ENCODE results near the gene ANKRD42.
A peak's percentile ranks its signal among the peaks of the same experiment; 100 is the strongest.
"Not testable (repeated sequence)": the region's sequence is repeated elsewhere in the genome, so short reads cannot be mapped to it uniquely, and the experiment has no call there.

Gene ANKRD42

DNA sequence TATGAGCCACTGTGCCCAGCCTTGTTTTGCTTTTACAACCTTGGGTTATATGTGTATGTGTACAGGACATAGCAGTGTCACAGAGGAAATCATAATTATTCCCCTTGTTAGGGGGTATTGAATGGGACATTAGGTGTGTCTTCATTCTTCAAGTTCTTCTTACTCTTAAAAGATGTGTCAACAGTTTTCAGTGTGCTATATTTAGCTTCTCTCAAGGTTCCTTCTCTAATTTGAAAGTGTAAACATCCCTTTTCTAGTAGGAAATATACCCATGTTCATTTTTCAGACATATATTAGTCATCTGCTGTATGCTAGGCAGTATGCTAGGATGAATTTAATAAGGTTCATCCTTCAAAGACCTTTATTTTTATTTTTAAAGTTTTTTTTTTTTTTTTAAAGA is 19.5 kb upstream of the ANKRD42 start:
- no peak for DNase-seq

DNA sequence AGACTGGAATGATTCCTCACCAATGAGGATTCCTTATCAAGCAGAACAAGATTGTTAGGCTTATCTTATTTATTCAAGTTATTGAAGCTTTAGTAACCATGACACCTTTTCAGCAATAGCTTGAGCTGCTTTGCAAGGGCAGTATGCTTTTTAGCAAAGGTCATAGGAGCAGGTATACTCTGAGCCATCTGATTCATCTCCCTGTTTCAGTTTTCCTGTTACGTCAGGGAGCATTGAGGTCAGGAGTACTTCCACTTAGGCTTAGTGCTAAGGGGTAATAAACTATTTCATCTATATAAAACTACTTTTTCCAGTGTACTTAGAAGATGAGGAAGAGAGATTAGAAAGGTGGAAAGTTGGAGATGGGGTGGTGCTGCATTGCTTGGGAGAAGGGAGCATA is 17.7 kb upstream of the ANKRD42 start:
- DNase-seq, result no peak

DNA sequence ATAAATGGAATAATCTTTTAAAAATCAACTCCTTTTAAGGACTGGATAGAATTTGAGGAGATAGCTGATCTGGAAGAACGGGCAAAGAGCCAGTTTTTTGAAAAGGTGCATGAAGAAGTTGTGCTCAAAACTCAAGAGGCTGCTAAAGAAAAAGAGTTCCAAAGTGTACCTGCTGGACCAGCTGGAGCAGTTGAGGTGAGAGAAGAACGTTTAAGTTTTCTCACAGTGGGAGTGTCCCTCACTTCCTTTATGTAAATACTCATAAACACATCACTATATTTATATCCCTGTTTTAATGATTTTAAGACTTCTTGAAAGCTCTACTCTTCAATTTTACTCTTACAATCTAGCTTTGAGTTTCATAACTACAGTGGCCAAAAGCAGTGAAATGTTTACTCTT is 11.7 kb upstream of the ANKRD42 start:
- no peak for DNase-seq

DNA sequence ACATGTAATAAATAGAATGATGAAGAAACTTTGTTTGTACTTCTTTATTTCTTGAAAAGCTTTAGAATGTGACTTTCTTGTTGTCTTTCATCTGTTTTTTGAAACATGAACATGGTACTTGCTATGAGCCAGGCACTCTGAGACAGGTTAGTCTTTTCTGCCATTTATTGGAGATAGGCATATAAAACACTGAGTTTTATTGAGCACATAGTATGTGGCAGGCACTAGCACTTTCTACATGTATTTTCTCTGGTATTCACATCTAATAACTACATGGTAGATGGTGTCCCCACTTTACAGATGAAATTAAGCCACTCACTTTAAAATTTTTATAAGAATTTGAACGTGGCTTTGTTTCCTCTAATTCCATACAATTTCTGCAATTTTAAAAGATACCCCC is 7.7 kb upstream of the ANKRD42 start:
- no peak for DNase-seq

DNA sequence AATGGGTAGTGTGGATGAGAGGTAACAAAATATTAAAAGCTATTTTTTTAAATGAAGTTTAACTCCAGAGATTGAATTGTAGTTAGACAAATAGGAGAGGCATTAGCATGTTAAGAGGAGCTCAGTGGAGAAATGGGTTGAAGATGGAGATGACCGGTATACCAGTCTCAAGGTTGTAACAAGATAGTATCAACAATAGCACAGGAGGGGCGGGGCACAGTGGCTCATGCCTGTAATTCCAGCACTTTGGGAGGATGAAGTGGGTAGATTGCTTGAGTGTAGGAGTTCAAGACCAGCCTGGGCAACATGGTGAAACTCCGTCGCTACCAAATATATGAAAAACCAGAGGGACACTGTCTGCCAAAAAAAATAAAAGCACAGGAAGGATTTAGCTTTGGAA is 6.0 kb upstream of the ANKRD42 start:
- no peak for DNase-seq

DNA sequence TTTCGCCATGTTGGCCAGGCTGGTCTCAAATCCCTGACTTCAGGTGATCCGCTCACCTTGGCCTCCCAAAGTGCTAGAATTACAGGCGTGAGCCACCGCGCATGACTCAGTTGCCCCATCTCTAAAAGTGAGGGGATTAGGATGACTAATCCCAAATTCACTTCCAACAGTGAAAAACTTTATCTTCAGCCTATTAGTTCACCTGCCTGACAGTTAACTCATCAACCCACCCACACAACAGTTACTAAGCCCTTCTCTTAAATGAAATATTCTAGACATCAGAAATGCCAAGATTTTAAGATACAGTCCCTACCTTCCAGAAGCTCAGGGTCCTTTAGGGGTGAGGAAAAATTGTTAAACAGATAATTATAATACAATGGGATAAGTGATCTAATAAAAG is 2.0 kb upstream of the ANKRD42 start:
- DNase-seq, result no peak

DNA sequence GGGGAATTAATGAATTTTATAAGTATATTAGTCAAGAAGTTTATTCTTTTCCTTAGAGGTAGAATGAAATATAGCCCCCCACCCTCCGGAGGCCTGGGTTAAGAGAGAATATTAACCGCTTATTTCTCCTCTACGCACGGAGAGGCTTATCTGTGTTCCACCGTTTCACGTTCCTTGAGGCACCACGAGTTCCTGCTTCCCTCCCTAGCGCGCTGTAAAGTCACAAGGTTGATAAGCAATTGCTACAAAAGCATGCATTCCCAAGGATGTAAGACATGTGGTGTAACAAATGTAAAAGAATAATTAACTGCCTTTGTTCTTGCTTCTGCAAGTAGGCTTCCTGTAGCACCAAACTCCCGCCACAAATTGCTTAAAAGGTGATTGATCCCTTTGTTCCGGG is 1.5 kb upstream of the ANKRD42 start:
- no peak for DNase-seq

DNA sequence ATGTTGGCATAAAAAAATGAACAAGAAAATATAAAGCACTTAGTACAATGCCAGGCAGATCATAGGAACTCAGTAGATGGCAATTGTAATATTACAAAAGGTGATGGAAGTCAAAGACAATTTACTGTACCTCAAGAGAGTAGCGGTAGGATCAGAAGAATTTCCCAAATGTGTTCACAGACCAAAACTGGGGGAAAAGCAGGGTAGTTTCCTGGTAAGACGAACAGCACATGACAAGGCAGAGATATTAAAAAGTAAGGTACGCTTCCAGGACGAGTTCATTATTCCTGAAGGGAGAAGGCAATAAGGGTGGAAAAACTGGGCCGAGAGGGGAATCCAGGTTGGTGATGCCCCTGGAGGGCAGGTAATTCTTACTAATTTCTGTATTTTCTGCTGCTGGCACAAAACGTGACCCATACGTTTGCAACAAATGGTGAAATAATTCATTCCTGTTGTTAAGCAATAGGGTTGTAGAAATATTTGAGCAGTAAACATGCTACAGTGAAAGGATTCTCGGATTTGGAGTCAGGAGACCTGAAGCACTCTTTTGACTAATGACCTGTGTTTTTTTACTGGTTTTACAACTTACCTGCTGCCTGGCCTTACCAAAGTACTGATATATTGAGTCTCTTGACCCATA is 786 bp upstream of the ANKRD42 start:
- no peak for DNase-seq

DNA sequence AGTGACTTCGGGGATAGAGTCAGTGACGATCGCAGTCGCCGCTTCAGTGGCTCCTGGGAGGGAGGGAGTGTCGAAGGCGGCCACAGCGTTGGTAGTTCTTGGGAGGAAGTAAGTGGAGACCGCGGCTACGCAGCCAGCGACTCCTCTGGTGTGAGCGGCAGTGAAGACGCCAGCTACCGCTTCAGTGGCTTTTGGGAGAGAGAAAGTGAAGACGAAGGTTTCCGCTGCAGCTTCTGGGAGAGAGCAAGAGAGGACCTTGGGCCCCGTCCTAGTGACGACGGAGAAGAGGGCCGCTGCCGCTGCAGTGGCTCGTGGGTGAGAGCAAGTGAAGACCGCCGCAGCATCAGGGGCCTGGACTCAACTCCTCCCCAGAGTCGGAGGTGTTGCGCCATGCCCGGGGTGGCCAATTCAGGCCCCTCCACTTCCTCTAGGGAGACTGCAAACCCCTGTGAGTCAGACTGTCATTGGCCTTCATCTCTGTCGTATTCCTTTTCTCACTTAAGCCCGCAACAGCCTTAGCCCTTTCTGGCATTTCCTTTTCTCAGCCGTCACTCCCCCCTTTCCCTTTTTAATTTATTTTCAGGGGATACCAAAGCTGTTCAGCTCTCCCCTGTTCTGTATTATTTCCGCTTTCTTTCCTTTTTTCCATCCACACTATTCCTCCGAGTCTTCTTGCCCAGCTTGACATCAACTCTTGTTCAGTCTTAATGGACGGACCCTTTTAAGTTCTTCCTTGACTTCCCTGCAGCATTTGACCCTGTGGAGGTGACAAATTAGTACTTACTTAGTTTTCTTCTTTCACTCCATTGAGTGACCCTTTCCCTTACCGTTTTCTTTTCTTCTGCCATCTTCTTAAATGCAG is 1.0 kb downstream of the ANKRD42 start:
- DNase-seq, result no peak

DNA sequence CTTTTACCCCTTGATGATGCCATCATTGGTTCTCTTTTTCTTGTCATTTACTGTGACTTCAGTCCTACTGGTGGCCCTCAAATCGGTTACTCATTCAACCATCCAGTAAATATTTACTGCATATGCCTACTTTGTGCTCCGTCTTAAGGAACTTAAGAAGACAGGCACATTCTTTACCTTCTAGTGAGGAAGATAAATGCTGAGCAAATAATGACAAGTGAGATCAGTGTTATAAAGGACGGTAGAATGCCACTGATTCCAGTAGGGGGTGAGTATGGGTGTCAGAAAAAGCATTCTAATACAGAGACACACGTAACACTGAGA is 1.6 kb downstream of the ANKRD42 start:
- DNase-seq, result no peak

DNA sequence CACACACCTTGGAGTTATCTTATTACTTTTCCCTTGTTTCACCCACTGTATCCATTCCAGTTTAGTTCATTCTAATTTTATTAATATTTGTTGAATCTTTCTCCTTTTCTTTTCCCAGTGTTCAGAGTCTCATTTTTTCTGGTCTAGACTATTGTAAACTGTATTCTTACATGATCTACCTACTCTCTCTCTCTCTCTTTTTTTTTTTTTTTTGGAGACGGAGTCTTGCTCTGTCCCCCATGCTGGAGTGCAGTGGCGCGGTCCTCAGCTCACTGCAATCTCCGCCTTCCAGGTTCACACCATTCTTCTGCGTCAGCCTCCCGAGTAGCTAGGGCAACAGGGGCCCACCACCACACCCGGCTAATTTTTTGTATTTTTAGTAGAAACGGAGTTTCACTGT is 2.1 kb downstream of the ANKRD42 start:
- no peak for DNase-seq

DNA sequence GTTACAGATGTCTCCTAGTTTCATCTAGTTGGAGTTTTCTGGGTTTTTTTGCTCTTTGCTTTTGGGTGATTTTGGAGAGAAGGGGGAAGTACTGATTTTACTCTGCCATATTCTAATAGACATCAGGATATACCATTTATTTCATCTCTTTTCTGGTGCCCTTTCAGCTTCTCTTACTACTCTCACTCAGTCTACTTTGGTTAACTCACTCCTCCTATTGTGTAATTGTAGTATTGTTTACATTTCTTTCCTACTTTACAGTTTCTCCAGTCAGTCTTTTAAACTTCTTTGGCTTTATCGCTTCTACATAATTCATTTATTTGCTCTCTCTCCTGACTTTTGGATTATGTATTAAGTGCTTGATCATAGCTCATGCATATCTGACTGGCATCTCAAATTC is 6.5 kb downstream of the ANKRD42 start:
- no peak for DNase-seq

DNA sequence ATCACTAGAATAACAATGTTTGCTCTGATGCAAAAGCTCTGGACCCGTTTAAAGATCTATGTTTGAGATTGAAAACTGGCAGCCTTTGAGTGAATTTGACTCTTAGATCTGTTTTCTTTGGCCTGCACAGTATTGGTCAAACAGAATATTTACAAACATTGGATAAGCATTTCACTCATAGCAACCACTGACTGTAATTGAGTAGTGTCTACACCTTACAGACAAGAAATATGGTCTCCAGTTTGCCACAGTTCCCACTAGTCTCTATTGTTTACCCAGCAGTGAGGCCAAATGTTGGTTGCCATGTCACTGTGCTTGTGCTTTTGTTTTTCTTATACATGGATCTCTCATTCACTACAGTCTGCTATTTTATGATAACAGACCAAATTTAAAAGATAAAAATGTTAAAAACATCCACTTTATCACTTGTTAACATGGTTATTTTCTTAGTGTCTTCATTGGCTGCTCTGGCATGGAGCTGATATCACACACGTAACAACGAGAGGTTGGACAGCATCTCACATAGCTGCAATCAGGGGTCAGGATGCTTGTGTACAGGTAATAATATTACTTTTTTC is 12.2 kb downstream of the ANKRD42 start:
- DNase-seq, result no peak

DNA sequence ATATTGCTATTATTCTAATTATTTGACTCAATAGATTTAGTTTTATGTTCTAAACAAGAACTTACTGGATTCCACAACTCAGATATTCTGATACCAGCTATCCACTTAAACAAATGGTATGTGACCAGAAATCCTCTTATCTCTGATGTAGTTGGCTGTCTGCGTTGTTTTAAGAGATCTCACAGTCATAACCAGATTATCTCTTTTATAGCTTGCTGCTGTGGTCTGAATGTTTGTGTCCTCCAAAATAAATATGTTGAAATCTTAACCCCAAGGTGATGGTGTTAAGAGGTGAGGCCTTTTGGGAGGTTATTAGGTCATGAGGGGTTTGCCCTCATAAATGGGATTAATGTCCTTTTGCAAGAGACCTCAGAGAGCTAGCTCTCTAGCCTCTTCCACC is 12.7 kb downstream of the ANKRD42 start:
- DNase-seq, result no peak

DNA sequence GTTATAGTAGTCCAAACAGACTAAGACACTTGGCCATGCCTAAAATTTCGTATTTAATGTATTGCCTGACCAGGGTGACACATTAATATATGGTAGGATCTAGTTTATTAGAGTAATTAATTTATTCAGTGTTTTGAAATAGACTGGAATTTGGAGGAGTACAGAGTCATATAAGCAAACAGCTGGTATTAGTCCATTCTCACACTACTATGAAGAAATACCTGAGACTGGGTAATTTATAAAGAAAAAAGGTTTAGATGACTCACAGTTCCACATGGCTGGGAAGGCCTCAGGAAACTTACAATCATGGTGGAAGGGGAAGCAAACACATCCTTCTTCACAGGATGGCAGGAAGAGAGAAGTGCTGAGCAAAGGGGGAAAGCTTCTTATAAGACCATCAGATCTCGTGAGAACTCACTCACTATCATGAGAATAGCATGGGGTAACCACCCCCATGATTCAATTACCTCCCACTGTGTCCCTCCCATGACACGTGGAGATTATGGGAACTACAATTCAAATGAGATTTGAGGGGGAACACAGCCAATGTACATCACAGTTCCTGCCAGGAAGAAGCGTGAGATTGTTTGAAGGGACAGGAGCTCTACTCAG is 13.4 kb downstream of the ANKRD42 start:
- DNase-seq, result not testable (repeated sequence)

DNA sequence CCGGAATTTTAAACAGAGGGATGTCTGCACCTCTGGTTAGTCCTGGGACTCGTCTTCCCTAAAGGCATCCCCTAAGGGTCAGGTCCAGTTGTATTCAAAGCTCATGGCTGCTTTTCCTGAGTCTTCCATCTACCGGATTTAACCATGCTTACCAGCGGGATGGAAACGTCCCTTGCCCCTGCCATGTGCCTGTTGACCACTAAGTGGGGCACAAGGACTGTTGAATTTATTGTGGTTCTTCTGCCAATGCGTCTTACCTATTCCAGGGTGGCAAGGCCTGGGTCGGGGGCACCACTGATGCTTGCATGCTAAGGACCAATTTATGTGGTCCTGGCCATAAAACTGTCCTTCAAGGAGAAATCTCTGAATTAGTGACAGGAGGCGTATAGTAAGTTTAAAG is 25.6 kb downstream of the ANKRD42 start:
- peak; percentile 41 for DNase-seq

DNA sequence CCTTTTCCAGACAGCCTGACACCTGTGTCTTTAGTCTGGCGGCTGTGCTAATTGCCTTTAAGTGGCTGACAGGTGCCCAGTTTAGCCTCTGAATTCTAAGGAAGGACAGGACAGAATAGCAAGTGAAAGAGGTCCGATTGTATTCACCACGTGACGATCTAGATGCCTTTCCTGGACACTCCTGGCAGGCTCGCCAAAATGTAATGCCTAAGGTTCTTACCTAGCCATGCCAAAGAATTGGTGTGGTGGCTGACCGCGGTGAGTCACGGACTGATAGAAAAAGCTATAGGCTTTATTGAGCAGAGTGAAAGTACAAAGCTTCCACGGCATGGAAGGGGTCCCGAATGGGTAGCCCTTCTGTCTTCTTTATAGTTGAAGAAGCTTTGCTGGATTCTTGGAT is 26.7 kb downstream of the ANKRD42 start:
- no peak for DNase-seq

DNA sequence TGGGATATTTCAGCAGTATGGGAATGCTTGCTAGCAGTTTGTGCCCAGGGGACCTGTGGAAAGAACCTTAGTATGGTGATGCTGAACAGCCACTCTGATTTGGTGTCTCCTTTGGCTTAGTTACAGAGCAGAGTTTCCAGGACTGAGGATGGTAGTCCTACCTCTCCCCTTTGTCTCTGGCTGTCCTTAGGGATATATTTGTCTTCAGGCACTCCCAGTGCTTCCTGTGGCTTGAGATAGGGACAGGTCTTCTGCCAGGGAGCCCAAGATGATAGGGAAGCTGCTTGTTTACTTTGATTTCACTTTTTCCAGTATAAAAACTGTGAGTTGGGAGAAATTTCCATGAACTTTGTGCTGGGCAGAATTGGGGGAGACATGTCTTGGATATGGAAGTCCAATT is 28.2 kb downstream of the ANKRD42 start:
- DNase-seq, result no peak

DNA sequence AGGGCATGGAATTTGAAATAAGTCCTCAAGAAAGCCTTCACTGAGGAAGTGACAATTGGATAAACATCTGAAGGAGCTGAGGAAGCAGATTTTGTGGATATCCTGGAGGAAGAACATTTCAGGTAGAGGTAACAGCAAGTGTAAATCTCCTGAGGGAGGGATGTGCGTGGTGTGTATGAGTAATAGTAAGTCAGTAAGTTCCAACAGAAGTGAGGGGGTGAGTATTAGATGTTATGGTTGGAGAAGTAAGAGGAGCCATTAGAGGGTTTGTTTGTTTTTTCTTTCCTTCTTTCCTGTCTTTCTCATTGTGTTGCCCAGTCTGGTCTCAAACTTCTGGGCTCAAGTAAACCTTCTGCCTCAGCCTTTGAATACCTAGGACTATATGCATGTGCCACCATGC is 29.0 kb downstream of the ANKRD42 start:
- DNase-seq, result no peak

DNA sequence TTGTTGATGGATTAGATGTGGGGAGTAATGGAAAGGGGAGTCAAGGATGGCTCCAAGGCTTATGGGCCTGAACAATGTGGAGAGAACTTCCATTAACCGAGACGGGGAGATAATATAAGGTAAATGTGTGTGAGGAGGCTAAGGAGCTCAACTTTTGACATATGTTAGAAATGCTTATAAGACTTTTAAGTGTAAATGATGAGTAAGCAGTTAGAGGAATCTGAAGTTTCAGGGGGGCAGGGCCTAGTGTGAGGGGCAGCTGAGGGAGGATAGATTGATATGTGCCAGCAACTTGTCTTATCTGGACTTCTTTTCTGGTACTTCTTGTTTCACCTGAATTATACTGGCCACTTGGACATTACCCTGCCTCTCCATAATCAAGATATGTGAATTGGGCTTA is 29.9 kb downstream of the ANKRD42 start:
- no peak for DNase-seq

DNA sequence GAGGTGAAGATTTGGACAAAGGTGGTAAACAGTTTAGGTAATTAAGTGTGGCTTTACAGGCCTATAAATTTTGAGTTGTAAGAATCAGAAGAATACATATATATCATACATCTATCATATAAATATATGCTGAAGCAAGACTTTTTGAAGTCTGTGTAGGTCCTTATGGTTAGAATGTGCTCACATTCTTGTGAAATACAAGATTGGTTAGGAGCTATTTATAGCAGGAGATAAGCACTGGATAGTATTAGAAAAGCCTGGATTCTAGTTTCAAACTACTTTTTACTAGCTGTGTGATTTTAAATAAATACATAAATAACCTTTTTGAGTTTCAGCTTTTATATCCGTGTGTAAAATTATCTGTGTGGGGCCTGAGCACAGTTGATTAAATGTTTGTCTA is 42.3 kb downstream of the ANKRD42 start:
- DNase-seq, result no peak

DNA sequence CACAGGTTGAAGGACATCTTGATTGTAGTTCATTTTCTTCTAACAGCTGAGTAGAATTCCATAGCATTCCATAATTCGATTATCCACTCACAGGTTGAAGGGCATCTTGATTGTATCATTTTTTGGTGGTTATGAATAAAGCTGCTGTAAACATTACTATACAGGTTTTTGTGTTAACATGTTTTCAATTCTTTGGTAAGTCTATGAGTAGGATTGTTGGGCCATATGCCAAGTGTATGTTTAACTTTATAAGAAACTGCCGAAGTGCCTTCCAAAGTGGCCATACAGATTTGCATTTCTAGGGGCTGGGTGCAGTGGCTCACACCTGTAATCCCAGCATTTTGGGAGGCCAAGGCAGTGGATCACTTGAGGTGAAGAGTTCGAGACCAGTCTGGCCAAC is 44.6 kb downstream of the ANKRD42 start:
- DNase-seq, result no peak

DNA sequence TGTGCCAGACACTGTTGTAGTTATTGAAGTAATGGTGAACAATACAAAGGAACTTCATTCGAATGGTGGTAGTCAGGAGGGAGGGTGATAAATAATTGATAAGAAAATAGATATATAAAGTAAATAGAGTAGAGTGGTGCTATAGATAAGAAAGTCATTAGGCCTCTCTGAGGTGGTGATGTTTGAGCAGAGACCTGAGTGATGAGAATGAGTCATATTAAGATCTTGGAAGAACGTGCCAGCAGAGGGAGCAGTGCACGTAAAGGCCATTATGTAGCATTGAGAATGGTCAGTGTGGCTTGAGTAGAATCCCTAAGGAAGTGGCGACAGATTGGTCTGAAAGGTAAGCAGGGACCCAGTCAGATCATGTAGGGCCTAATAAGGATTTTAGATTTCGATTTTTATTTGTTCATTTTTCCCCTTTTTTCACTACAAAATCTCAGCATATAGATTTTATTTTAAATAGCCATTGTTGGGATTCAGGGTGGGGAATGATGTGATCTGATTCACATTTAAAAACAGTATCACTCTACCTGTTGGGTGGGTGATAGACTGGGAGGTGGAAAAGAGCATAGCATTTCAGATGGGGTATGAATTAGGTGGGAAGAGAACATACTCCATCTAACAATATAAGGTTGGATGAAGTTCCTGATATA is 47.9 kb downstream of the ANKRD42 start:
- DNase-seq, result peak; percentile 2

DNA sequence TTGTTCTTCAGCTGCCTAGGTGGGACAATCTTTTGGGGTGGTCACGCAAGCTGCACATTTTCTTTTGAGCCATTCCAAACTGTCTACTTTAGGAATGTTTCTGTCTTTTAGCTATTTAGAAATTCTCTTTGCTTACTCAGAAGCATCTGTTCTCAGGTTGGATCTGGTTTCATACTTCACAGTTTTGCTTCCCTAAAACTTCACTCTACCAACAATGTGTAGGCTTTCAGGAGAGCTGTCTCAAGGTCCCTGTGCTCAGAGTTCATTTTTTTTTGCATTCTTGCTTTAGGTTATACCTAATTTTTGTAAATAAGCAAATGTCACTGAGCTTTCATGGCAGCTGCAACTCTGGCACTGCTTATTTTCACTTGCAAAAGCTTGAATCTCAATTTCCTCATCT is 55.9 kb downstream of the ANKRD42 start:
- DNase-seq, result no peak

Measured in DMS153 (cell line).